Measurements from ENCODE around the gene ADAP1.

Gene ADAP1

DNA sequence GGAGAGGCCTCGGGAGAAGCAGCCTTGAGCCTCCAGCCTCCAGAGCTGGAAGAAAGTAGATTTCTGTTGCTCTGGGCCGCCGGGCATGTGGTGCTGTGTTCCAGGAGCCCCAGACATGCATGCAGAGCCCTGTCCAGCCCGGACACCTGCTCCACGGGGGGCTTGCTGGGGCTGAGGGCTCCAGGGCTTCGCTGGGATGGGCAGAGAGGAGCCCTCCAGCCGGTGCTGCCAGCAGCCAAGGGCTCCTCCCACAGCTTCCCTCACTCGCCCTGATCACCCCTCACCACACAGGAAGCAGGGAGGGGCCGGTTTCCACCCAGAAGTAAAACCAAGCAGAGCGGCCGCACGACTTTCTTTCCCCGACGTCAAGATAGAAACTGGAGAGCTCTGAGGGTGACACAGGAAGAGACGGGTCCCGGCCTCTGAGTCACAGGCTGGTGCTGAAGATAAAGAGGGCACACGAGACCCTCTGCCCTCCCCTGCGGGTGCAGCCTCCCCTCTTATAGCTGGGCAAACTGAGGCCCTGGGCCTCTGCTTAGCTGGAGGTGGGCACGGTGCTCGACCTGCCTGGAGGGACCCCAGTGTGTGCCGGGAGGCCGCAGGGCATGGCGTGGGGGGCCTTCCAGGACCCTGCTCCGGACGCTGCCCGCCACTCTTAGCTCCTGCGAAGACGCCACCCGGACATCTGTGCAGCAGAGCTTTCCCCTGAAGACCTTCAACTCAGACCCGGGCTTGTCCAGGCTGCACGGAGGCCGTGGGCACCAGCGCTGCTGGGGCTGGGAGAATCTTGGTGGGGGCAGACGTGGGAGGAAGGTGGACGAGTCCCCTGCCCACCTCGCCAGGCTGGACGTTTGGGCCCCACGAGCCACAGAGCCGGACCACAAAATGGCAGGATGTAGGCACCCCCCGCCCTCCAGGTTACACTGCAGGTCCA lies 31.1 kb downstream of the ADAP1 start:
- DNase-seq (ENCODE audit: low read depth): peak; percentile 37
- TF ChIP-seq CTCF (conservative IDR thresholded peaks at IDR 0.05; ENCODE audit: low read length): no peak
- H3K4me3 ChIP-seq (ENCODE audit: low read length): no peak overlapping the region

DNA sequence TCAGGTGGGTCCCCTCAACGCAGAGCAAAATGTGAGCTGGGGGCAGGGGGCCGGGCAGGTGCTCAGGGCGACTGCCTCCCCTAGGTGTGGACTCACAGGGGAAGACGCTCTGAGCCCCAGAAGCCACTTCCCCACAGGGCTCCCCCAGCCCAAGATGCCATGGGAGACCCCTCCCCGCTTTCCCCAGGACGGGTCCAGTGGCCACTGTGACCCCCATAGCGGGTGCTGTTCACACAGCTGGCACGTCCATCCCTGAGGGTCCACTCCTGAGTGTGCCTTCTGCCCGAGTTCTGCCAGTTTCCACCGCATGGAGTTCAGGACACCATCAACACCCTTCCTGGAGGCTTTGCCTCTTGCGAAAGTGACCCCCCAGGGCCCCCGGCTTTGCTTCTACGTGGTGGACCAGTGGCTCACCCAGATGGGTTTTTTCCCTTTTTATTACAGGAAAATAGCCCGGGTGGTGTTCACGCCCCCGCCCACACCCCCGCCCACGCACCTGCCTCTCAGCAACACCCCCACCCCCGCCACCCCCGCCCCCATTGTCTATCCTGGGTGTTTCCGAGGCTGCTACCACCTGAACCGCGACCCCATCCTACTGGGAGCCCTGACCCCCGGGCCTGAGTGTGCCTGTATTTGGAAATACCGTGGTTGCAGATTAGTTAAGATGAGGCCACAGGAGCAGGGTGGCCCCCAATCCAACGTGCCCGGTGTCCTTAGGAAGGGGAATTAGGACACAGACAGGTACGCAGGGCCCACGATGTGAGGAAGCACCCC lies 32.0 kb downstream of the ADAP1 start:
- no peak for TF ChIP-seq CTCF (conservative IDR thresholded peaks at IDR 0.05; ENCODE audit: low read length)
- DNase-seq (ENCODE audit: low read depth): no peak
- no peak overlapping the region for H3K4me3 ChIP-seq (ENCODE audit: low read length)

DNA sequence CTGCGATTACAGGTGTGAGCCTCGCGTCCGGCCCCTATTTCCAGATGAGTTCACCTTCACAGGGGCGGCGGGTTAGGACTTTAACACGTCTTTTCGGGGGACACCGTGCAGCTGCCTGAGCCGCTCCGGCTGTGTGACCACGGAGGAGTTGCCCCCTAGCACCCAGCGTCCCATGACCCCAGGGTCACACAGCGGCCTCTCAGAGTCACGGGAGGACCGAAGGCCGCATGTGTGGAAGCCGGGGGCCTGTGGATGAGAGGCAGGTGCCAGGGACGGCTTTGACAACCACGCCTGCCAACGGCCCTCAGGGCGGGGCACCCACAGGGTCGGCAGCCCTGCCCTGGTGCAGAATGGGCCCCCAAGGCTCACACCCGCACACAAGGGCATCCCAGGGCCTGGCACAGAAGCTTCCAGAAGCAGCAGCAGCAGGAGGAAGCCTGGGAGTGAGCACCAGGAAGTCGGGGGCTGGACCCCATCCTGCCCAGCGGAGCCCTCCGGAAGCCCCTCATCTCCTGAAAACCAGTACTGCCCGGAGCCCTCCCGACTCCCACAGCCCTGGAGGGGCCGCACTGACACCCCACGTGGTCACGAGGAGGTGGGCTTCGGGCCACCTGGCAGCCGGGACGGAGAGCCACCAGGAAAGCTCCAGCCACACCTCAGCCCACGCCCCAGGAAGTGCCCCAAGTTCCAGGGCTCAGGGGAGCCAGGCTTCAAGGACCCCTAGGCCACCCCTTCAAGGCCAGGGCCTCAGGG lies 32.7 kb downstream of the ADAP1 start:
- no peak overlapping the region for H3K4me3 ChIP-seq (ENCODE audit: low read length)
- no peak for DNase-seq (ENCODE audit: low read depth)
- TF ChIP-seq CTCF (conservative IDR thresholded peaks at IDR 0.05; ENCODE audit: low read length): no peak

- no peak for DNase-seq (ENCODE audit: low read depth)
- no peak overlapping the region for H3K4me3 ChIP-seq (ENCODE audit: low read length)
- TF ChIP-seq CTCF (conservative IDR thresholded peaks at IDR 0.05; ENCODE audit: low read length): no peak
These were observed 33.4 kb downstream of the ADAP1 start for GRCh38 chr7:921071-921461.

- no peak for DNase-seq (ENCODE audit: low read depth)
- no peak overlapping the region for H3K4me3 ChIP-seq (ENCODE audit: low read length)
- TF ChIP-seq CTCF (conservative IDR thresholded peaks at IDR 0.05; ENCODE audit: low read length): no peak
These were observed 34.0 kb downstream of the ADAP1 start for GRCh38 chr7:920351-921070.

- no peak for DNase-seq (ENCODE audit: low read depth)
- H3K4me3 ChIP-seq (ENCODE audit: low read length): no peak overlapping the region
- no peak for TF ChIP-seq CTCF (conservative IDR thresholded peaks at IDR 0.05; ENCODE audit: low read length)
These were observed 34.5 kb downstream of the ADAP1 start for GRCh38 chr7:919924-920341.
